Nephron progenitor cell (in vitro differentiated cells): ENCODE data around the gene FAM50B.

Source experiments
- DNase-seq: peaks from one replicate; pipeline ENCODE4 v3.0.0; 2021
- H3K27ac Mint-ChIP-seq: 2 replicates; pipeline ENCODE4 v1.8.0; 2021; ENCODE audit warnings: mild to moderate bottlenecking, moderate library complexity, mixed read lengths
- H3K27me3 Mint-ChIP-seq: 2 replicates; pipeline ENCODE4 v1.8.0; 2021; ENCODE audit warnings: mild to moderate bottlenecking, low read depth, mixed read lengths; ENCODE audit not compliant: poor library complexity
- H3K36me3 Mint-ChIP-seq: 2 replicates; pipeline ENCODE4 v1.8.0; 2021; ENCODE audit warnings: low read depth, mixed read lengths
- H3K4me1 Mint-ChIP-seq: 2 replicates; pipeline ENCODE4 v1.8.0; 2021; ENCODE audit warnings: mixed read lengths
- H3K4me3 Mint-ChIP-seq: 2 replicates; pipeline ENCODE4 v1.8.0; 2021; ENCODE audit warnings: mild to moderate bottlenecking, moderate library complexity, mixed read lengths
- H3K9me3 Mint-ChIP-seq: 2 replicates; pipeline ENCODE4 v1.8.0; 2021; ENCODE audit warnings: mild to moderate bottlenecking, moderate library complexity, mixed read lengths
- CTCF ChIP-seq: fragments of 200-600 bp; sonication (generic); IDR thresholded peaks from 2 replicates; pipeline ENCODE4 v1.5.0; 2021; ENCODE audit warnings: antibody characterized with exemption

FAM50B gene

GRCh38 chr6:3847521-3847920 is 1.7 kb upstream of the FAM50B start:
- H3K9me3 Mint-ChIP-seq = peaks cover 23% of the 10 kb centered on the region
- DNase-seq = no peak
- no peak overlapping the region for H3K27ac Mint-ChIP-seq
- peaks cover 6% of the 10 kb centered on the region for H3K4me1 Mint-ChIP-seq
- no peak for TF ChIP-seq CTCF
- peaks cover 6% of the 10 kb centered on the region for H3K36me3 Mint-ChIP-seq
- peaks cover 17% of the 10 kb centered on the region for H3K27me3 Mint-ChIP-seq
- H3K4me3 Mint-ChIP-seq = no peak overlapping the region

- no peak for DNase-seq
Observed at GRCh38 chr6:3848380-3848779, 793 bp upstream of the FAM50B start.

GRCh38 chr6:3849681-3850450 is 693 bp downstream of the FAM50B start:
- Mint-ChIP-seq H3K27ac (peak overlapping the region; percentile 22), H3K36me3 (peaks cover 6% of the 10 kb centered on the region), H3K27me3 (peaks cover 15% of the 10 kb centered on the region), H3K9me3 (peaks cover 23% of the 10 kb centered on the region), H3K4me3 (peak overlapping the region; percentile 71), H3K4me1 (peaks cover 6% of the 10 kb centered on the region)
- TF ChIP-seq CTCF = no peak
- DNase-seq = no peak

More at GRCh38 chr6:3848380-3848779, 793 bp upstream of the FAM50B start:
- Mint-ChIP-seq H3K4me3 (peak overlapping the region; percentile 83), H3K9me3 (peaks cover 23% of the 10 kb centered on the region), H3K27ac (no peak overlapping the region), H3K4me1 (peaks cover 6% of the 10 kb centered on the region), H3K27me3 (peaks cover 16% of the 10 kb centered on the region), H3K36me3 (peaks cover 6% of the 10 kb centered on the region)
- no peak for TF ChIP-seq CTCF

- TF ChIP-seq CTCF = no peak
- H3K4me1 Mint-ChIP-seq = peaks cover 6% of the 10 kb centered on the region
- H3K4me3 Mint-ChIP-seq = no peak overlapping the region
- peaks cover 6% of the 10 kb centered on the region for H3K36me3 Mint-ChIP-seq
- H3K9me3 Mint-ChIP-seq = peaks cover 23% of the 10 kb centered on the region
- peaks cover 13% of the 10 kb centered on the region for H3K27me3 Mint-ChIP-seq
- DNase-seq = no peak
- no peak overlapping the region for H3K27ac Mint-ChIP-seq
Observed at GRCh38 chr6:3850451-3851203, 1.5 kb downstream of the FAM50B start.

- no peak overlapping the region for H3K27ac Mint-ChIP-seq
- no peak for TF ChIP-seq CTCF
- no peak overlapping the region for H3K4me3 Mint-ChIP-seq
- peaks cover 23% of the 10 kb centered on the region for H3K9me3 Mint-ChIP-seq
- peaks cover 6% of the 10 kb centered on the region for H3K36me3 Mint-ChIP-seq
- DNase-seq = no peak
- peaks cover 19% of the 10 kb centered on the region for H3K27me3 Mint-ChIP-seq
- peaks cover 6% of the 10 kb centered on the region for H3K4me1 Mint-ChIP-seq
Observed at GRCh38 chr6:3851839-3852238, 2.7 kb downstream of the FAM50B start.
